HepG2 (cell line): ENCODE results near the gene CAP2. TPM values are rescaled to one million over a fixed set of nuclear protein-coding genes. Genes with fewer than 3 reads are reported as not detected.

Source experiments
- BATF2 ChIP-seq: sonication (generic); formaldehyde crosslinking; IDR thresholded peaks from 2 replicates; pipeline ENCODE4 v1.8.0; 2022; ENCODE audit warnings: mild to moderate bottlenecking, missing genetic modification reagents, moderate library complexity
- EP300 ChIP-seq, 3 experiments: sonication (generic) in 1 of 3; formaldehyde crosslinking in 1 of 3; IDR thresholded peaks; 2 replicates each; pipeline versions ENCODE4 v1.5.1 to v1.6.1; 2011 to 2020; ENCODE audit warnings: low read depth in 2 of 3, low read length in 2 of 3, borderline replicate concordance in 1 of 3, improper control_type of control experiment in 1 of 3, mild to moderate bottlenecking in 1 of 3, missing genetic modification reagents in 1 of 3, moderate library complexity in 1 of 3
- JUND ChIP-seq: sonication (generic); formaldehyde crosslinking; IDR thresholded peaks from 2 replicates; pipeline ENCODE4 v1.8.0; 2022; ENCODE audit warnings: mild to moderate bottlenecking, missing genetic modification reagents
- KDM4B ChIP-seq: sonication (generic); formaldehyde crosslinking; IDR thresholded peaks from 2 replicates; pipeline ENCODE4 v1.4.0; 2020; ENCODE audit warnings: missing genetic modification reagents
- MXD4 ChIP-seq: IDR thresholded peaks from 2 replicates; pipeline ENCODE4 v1.6.1; 2016; ENCODE audit warnings: mild to moderate bottlenecking, missing biosample characterization, missing genetic modification reagents
- POLR2A ChIP-seq, 2 experiments: IDR thresholded peaks; 2 replicates each; pipeline ENCODE4 v1.6.1; 2011; ENCODE audit warnings: low read depth in 2 of 2, low read length in 2 of 2, mild to moderate bottlenecking in 1 of 2, moderate library complexity in 1 of 2; ENCODE audit not compliant: insufficient read depth in 1 of 2
- POLR2G ChIP-seq: fragments of 200-400 bp; formaldehyde crosslinking; IDR thresholded peaks from 2 replicates; pipeline ENCODE4 v1.6.1; 2018; ENCODE audit warnings: mild to moderate bottlenecking, low read depth, low read length, moderate library complexity
- RARA ChIP-seq: IDR thresholded peaks from 2 replicates; pipeline ENCODE4 v1.6.1; 2016; ENCODE audit warnings: missing genetic modification reagents, missing compliant biosample characterization
- REPIN1 ChIP-seq: sonication (generic); formaldehyde crosslinking; IDR thresholded peaks from 2 replicates; pipeline ENCODE4 v1.8.0; 2022; ENCODE audit warnings: missing genetic modification reagents, low read depth, mild to moderate bottlenecking, borderline replicate concordance
- REST ChIP-seq, 2 experiments: IDR thresholded peaks; 2 replicates each; pipeline ENCODE4 v1.6.1; 2011 to 2012; ENCODE audit warnings: low read length in 2 of 2, borderline replicate concordance in 1 of 2, low read depth in 1 of 2, mild to moderate bottlenecking in 1 of 2, moderate library complexity in 1 of 2
- SIN3A ChIP-seq: IDR thresholded peaks from 2 replicates; pipeline ENCODE4 v1.6.1; 2011; ENCODE audit warnings: low read depth, mild to moderate bottlenecking, control low read depth, low read length, borderline replicate concordance
- SP4 ChIP-seq: sonication (generic); formaldehyde crosslinking; IDR thresholded peaks from 2 replicates; pipeline ENCODE4 v1.8.1; 2023; ENCODE audit warnings: mild to moderate bottlenecking, missing genetic modification reagents
- SRY ChIP-seq: sonication (generic); formaldehyde crosslinking; IDR thresholded peaks from 2 replicates; pipeline ENCODE4 v1.8.0; 2022; ENCODE audit warnings: mild to moderate bottlenecking, missing genetic modification reagents
- ZNF180 ChIP-seq: sonication (generic); formaldehyde crosslinking; IDR thresholded peaks from 2 replicates; pipeline ENCODE4 v1.4.0; 2020; ENCODE audit warnings: low read depth, missing genetic modification reagents, borderline replicate concordance
- ZNF350 ChIP-seq: sonication (generic); formaldehyde crosslinking; IDR thresholded peaks from 2 replicates; pipeline ENCODE4 v1.4.0; 2020; ENCODE audit warnings: mild to moderate bottlenecking, low read depth, missing genetic modification reagents, borderline replicate concordance
- ZNF572 ChIP-seq: sonication (generic); formaldehyde crosslinking; IDR thresholded peaks from 2 replicates; pipeline ENCODE4 v1.5.1; 2020; ENCODE audit warnings: mild to moderate bottlenecking, missing genetic modification reagents
- ZNF780A ChIP-seq: sonication (generic); formaldehyde crosslinking; IDR thresholded peaks from 2 replicates; pipeline ENCODE4 v1.8.0; 2022; ENCODE audit warnings: mild to moderate bottlenecking, missing genetic modification reagents, moderate library complexity
- polyA plus RNA-seq, 8 experiments: library from polyadenylated mRNA; depleted of rRNA in 3 of 8; stranded (reverse) in 7 of 8; unstranded in 1 of 8; fragments of >200 nt; fragmentation: Illumina TruSeq in 4 of 8; extraction: Trizol in 4 of 8; gene quantifications; 2 replicates each; pipeline versions ENCODE4 v1.2.1 to v1.2.3, GENCODE V29; 2011 to 2016; ENCODE audit warnings: low read depth in 4 of 8, missing spikeins in 1 of 8, mixed read lengths in 1 of 8; ENCODE audit not compliant: insufficient read depth in 1 of 8
- total RNA-seq, 5 experiments: library from RNA; depleted of rRNA; stranded (reverse); fragments of >200 nt; fragmentation: Illumina TruSeq; extraction: Trizol; gene quantifications; 2 replicates each; pipeline ENCODE4 v1.2.3, GENCODE V29; 2016; ENCODE audit warnings: low read depth in 1 of 5
- TF ChIP-seq, protein P1 (sequence below): sonication (generic); formaldehyde crosslinking; IDR thresholded peaks from 2 replicates; pipeline ENCODE4 v1.4.0; 2020; ENCODE audit warnings: missing genetic modification reagents
- TF ChIP-seq, protein P2 (sequence below): IDR thresholded peaks from 2 replicates; pipeline ENCODE4 v1.6.1; 2018; ENCODE audit warnings: missing genetic modification reagents, mild to moderate bottlenecking, missing compliant biosample characterization

The CAP2 gene
- total and polyA plus RNA-seq, 2 of the 13 experiments (the other 11 are each of a cell fraction or from before 2014, with no cell fraction given) = 7.9 to 53.1 TPM

DNA sequence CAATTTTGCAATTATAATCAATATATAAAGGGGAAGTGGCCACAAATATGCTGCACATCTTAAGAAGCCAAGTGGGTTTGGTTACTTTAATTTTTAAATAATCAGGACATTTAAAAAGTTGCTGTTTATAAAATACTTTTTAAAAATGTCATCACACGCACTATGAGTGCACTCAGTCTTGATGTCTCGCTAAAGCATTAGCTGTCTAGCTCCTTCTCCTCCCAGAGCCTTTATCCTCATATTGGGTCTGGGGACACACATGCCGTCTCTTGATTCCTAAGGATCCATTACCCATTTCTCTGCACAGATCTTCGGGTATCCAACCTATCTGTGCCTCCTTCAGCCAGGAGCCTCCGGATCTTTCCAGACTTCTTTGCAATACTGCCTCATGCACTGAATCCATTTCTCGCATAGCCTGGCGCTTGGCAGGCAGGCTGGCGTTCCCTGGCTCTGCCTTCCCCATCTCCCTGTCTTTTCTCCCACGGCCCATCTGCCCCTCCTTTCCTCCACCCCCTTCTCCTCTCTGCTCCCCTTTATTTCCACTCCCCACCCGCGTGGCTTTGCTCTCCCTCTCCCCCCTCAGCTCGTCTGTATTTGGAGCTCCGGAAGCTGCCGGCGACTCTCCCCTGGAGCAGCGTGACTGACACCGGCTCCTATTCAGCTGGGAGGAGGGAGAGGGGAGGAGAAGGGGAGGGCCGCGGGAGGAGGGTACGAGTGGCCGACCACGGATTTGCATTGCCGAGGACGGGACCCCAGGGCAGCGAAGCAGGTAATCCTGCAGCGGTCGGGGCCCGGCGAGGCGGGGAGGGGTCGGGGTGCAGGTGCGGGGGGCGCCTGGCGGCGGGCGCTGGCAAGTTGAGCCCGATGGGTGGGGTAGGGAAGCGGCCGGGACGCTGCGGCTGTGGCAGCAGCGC, at the start of gene CAP2 (continued):
- TF ChIP-seq REST (IDR thresholded peaks at IDR 0.05; ENCODE audit: borderline replicate concordance in 1 of 2, low read depth in 1 of 2, low read length in 2 of 2) = no peak
- peak; percentile 57; the same call in 1 of the 2 replicates for TF ChIP-seq POLR2G
- peak in 1 of 2 experiments; percentile 42; a peak in 2 of 4 replicates for TF ChIP-seq POLR2A (IDR thresholded peaks at IDR 0.05; ENCODE audit: insufficient read depth in 1 of 2, low read depth in 2 of 2, low read length in 2 of 2)
- 0 out of 2 replicates have a peak, but pooled peaks have one; percentile 31 for TF ChIP-seq SP4 (CRISPR knock-in tag)
- peak; percentile 69 for TF ChIP-seq ZNF572 (CRISPR knock-in tag)
- peak in 1 of 2 experiments; percentile 11; a peak in 1 of 4 replicates for TF ChIP-seq EP300 (IDR thresholded peaks at IDR 0.05; ENCODE audit: low read depth in 2 of 2, low read length in 2 of 2)
- peak; percentile 21; the same call in 1 of the 2 replicates for TF ChIP-seq EP300 (CRISPR knock-in tag; IDR thresholded peaks at IDR 0.05; ENCODE audit: borderline replicate concordance)
- peak; percentile 57 for TF ChIP-seq ZNF350 (CRISPR knock-in tag)
- TF ChIP-seq MXD4 (CRISPR knock-in tag) = peak; percentile 87
- peak; percentile 78; the same call in 1 of the 2 replicates for TF ChIP-seq ZNF780A (CRISPR knock-in tag)
- TF ChIP-seq SRY (CRISPR knock-in tag) = no peak; the same call in 1 of the 2 replicates
- TF ChIP-seq KDM4B (CRISPR knock-in tag) = 0 out of 2 replicates have a peak, but pooled peaks have one; percentile 17
- TF ChIP-seq, protein P1, sequence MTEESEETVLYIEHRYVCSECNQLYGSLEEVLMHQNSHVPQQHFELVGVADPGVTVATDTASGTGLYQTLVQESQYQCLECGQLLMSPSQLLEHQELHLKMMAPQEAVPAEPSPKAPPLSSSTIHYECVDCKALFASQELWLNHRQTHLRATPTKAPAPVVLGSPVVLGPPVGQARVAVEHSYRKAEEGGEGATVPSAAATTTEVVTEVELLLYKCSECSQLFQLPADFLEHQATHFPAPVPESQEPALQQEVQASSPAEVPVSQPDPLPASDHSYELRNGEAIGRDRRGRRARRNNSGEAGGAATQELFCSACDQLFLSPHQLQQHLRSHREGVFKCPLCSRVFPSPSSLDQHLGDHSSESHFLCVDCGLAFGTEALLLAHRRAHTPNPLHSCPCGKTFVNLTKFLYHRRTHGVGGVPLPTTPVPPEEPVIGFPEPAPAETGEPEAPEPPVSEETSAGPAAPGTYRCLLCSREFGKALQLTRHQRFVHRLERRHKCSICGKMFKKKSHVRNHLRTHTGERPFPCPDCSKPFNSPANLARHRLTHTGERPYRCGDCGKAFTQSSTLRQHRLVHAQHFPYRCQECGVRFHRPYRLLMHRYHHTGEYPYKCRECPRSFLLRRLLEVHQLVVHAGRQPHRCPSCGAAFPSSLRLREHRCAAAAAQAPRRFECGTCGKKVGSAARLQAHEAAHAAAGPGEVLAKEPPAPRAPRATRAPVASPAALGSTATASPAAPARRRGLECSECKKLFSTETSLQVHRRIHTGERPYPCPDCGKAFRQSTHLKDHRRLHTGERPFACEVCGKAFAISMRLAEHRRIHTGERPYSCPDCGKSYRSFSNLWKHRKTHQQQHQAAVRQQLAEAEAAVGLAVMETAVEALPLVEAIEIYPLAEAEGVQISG (CRISPR knock-in tag) = no peak
- no peak; the same call in 1 of the 2 replicates for TF ChIP-seq RARA (CRISPR knock-in tag)
- TF ChIP-seq BATF2 (CRISPR knock-in tag) = peak; percentile 74; the same call in 1 of the 2 replicates
- TF ChIP-seq ZNF180 = no peak
- TF ChIP-seq, protein P2, sequence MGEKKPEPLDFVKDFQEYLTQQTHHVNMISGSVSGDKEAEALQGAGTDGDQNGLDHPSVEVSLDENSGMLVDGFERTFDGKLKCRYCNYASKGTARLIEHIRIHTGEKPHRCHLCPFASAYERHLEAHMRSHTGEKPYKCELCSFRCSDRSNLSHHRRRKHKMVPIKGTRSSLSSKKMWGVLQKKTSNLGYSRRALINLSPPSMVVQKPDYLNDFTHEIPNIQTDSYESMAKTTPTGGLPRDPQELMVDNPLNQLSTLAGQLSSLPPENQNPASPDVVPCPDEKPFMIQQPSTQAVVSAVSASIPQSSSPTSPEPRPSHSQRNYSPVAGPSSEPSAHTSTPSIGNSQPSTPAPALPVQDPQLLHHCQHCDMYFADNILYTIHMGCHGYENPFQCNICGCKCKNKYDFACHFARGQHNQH (CRISPR knock-in tag) = peak; percentile 44; the same call in 1 of the 2 replicates
- TF ChIP-seq REPIN1 (CRISPR knock-in tag) = peak; percentile 79
- TF ChIP-seq SIN3A = peak; percentile 78; the same call in 1 of the 2 replicates
- TF ChIP-seq JUND (CRISPR knock-in tag) = 0 out of 2 replicates have a peak, but pooled peaks have one; percentile 13
